PC-3 (cell line): ENCODE results near the gene APELA. TPM values are rescaled to one million over a fixed set of nuclear protein-coding genes. Genes with fewer than 3 reads are reported as not detected.

Experiments used
- ATAC-seq: fragments of 200-7000 bp; cut with Tn5 transposase; 2 replicates; pipeline ENCODE4 v1.9.1; 2020; ENCODE audit warnings: mild to moderate bottlenecking, moderate library complexity
- BruUV-seq: library from RNA; stranded (reverse); fragments of 400-500 nt; replicated peaks from 2 replicates; lab custom pipeline; 2021; lab: Mats Ljungman, UMichigan
- CTCF ChIA-PET: fragments of 300-600 bp; sonication (Branson Sonifier 250); formaldehyde crosslinking; loops from one replicate; lab custom pipeline; 2022; ENCODE audit warnings: antibody characterized with exemption; lab: Charles Lee
- POLR2A ChIA-PET: fragments of 300-600 bp; sonication (Branson Sonifier 250); formaldehyde crosslinking; loops from one replicate; lab custom pipeline; 2022; ENCODE audit warnings: antibody characterized with exemption; ENCODE audit not compliant: unreplicated experiment; lab: Charles Lee
- DNase-seq: peaks from one replicate; pipeline ENCODE4 v3.0.0-alpha.2; 2015
- H2AFZ ChIP-seq: fragments of 300-600 bp; sonication (generic); 2 replicates; pipeline ENCODE4 v1.6.0; 2016; ENCODE audit warnings: antibody characterized with exemption, low read length
- H3F3A ChIP-seq: fragments of 300-600 bp; sonication (generic); one replicate; pipeline ENCODE4 v1.6.0; 2017; ENCODE audit warnings: antibody characterized with exemption, low read length, control low read depth, mild to moderate bottlenecking; ENCODE audit not compliant: unreplicated experiment
- H3K27ac ChIP-seq: fragments of 300-600 bp; sonication (generic); 2 replicates; pipeline ENCODE4 v1.5.1; 2016; ENCODE audit warnings: mild to moderate bottlenecking, low read length
- H3K27me3 ChIP-seq: fragments of 300-600 bp; sonication (generic); 2 replicates; pipeline ENCODE4 v1.6.1; 2016; ENCODE audit warnings: low read length, mixed read lengths
- H3K36me3 ChIP-seq: fragments of 300-600 bp; sonication (generic); 2 replicates; pipeline ENCODE4 v1.6.1; 2016; ENCODE audit warnings: low read depth, mixed run types, low read length, mixed read lengths
- H3K4me1 ChIP-seq: fragments of 300-600 bp; sonication (generic); 2 replicates; pipeline ENCODE4 v1.5.1; 2016; ENCODE audit warnings: low read length; ENCODE audit not compliant: insufficient read depth
- H3K4me2 ChIP-seq: fragments of 300-600 bp; sonication (generic); 2 replicates; pipeline ENCODE4 v1.6.0; 2016; ENCODE audit warnings: low read length
- H3K4me3 ChIP-seq: fragments of 300-600 bp; sonication (generic); 2 replicates; pipeline ENCODE4 v1.5.1; 2016; ENCODE audit warnings: mild to moderate bottlenecking, low read length, mixed read lengths
- H3K79me2 ChIP-seq: fragments of 300-600 bp; sonication (generic); 2 replicates; pipeline ENCODE4 v1.6.1; 2017; ENCODE audit warnings: low read length, mixed read lengths
- H3K9ac ChIP-seq: fragments of 300-600 bp; sonication (generic); 2 replicates; pipeline ENCODE4 v1.6.0; 2016; ENCODE audit warnings: mild to moderate bottlenecking, low read length
- H3K9me2 ChIP-seq: fragments of 300-600 bp; sonication (generic); replicated peaks from 2 replicates; pipeline ENCODE4 v1.6.1; 2016; ENCODE audit warnings: mixed run types, low read length, mixed read lengths
- H3K9me3 ChIP-seq: fragments of 300-600 bp; sonication (generic); 2 replicates; pipeline ENCODE4 v1.6.1; 2016; ENCODE audit warnings: low read length, mixed read lengths
- H4K20me1 ChIP-seq: fragments of 300-600 bp; sonication (generic); 2 replicates; pipeline ENCODE4 v1.6.1; 2016; ENCODE audit warnings: low read length, mixed read lengths
- EZH2 ChIP-seq: fragments of 300-600 bp; sonication (generic); IDR thresholded peaks from one replicate; pipeline ENCODE4 v1.6.1; 2017; ENCODE audit warnings: antibody characterized with exemption, mild to moderate bottlenecking, low read length; ENCODE audit not compliant: unreplicated experiment
- EZH2phosphoT487 ChIP-seq: fragments of 300-600 bp; sonication (generic); IDR thresholded peaks from 2 replicates; pipeline ENCODE4 v1.6.1; 2018; ENCODE audit warnings: mild to moderate bottlenecking, antibody characterized with exemption, low read length, borderline replicate concordance
- intact Hi-C: fragments of 100-400 bp; cut with micrococcal nuclease; formaldehyde crosslinking; loops from 2 replicates; pipeline ENCODE4 v1.9.0; 2023
- total RNA-seq: library from RNA; depleted of rRNA; stranded (reverse); fragments of >200 nt; gene quantifications from 2 replicates; pipeline ENCODE4 v1.2.3, GENCODE V29; 2014
- TF ChIP-seq, protein P1 (sequence below): fragments of 300-600 bp; sonication (generic); conservative IDR thresholded peaks from 2 replicates; pipeline ENCODE4 v1.5.1; 2017; ENCODE audit warnings: antibody characterized with exemption, low read depth, mild to moderate bottlenecking, low read length

Gene APELA
- total RNA-seq, 1 experiment from 2014 or later, result not detected

DNA sequence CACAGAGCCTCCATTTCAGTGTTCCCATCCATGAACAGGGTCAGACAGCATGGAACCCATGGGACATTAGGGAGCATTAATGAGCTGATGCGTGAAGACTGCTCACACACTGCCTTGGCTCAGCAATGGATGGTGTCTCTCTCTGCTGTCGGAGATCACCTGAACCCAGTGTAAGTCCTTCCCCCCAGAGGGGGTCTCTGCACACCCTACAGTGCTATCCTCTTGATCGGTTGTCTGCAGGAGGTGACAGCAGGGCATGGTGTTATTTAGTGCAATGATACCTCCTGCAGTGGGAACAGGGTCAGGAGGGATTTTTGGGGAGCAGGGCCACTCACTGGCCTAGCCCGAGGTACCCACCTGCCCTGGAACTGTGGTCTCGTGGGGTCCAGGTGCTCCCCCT is 25.6 kb downstream of the APELA start:
- CTCF ChIA-PET, result no interaction called here

DNA sequence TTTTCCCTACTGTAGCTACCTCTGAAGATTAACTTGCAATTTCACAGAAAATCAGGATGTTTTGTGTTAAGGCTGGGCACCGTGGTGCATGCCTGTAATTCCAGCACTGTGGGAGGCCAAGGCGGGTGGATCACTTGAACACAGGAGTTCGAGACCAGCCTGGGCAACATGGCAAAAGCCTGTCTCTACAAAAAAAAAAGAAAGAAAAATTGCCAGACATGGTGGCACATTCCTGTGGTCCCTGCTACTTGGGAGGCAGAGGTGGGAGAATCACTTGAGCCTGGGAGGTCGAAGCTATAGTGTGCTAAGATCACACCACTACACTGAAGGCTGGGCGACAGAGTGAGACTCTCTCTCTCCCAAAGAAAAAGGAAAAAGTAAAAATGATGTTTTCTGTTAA is 27.4 kb downstream of the APELA start:
- Histone ChIP-seq H2AFZ (no peak overlapping the region), H3K4me1 (no peaks in the 10 kb centered on the region), H3K9me3 (no peaks in the 10 kb centered on the region), H3F3A (no peaks in the 10 kb centered on the region), H3K27ac (no peak overlapping the region), H3K4me3 (no peak overlapping the region), H3K4me2 (no peak overlapping the region), H3K36me3 (no peaks in the 10 kb centered on the region), H3K9ac (no peak overlapping the region), H3K79me2 (no peaks in the 10 kb centered on the region), H4K20me1 (no peaks in the 10 kb centered on the region), H3K9me2 (no peaks in the 10 kb centered on the region), H3K27me3 (no peaks in the 10 kb centered on the region)
- TF ChIP-seq EZH2 (no peak), EZH2phosphoT487 (no peak)
- TF ChIP-seq, protein P1, sequence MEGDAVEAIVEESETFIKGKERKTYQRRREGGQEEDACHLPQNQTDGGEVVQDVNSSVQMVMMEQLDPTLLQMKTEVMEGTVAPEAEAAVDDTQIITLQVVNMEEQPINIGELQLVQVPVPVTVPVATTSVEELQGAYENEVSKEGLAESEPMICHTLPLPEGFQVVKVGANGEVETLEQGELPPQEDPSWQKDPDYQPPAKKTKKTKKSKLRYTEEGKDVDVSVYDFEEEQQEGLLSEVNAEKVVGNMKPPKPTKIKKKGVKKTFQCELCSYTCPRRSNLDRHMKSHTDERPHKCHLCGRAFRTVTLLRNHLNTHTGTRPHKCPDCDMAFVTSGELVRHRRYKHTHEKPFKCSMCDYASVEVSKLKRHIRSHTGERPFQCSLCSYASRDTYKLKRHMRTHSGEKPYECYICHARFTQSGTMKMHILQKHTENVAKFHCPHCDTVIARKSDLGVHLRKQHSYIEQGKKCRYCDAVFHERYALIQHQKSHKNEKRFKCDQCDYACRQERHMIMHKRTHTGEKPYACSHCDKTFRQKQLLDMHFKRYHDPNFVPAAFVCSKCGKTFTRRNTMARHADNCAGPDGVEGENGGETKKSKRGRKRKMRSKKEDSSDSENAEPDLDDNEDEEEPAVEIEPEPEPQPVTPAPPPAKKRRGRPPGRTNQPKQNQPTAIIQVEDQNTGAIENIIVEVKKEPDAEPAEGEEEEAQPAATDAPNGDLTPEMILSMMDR, result no peak
- CTCF ChIA-PET, result no interaction called here
- ATAC-seq, result no peak
- POLR2A ChIA-PET, result no interaction called here
- no TSS peak for BruUV-seq
- intact Hi-C loops, result no loop called here
- no peak for DNase-seq

More for the DNA sequence above, 25.6 kb downstream of the APELA start:
- no peak overlapping the region for H3K4me2 ChIP-seq
- H3K9me3 ChIP-seq, result no peaks in the 10 kb centered on the region
- no peaks in the 10 kb centered on the region for H3K36me3 ChIP-seq
- H3K27me3 ChIP-seq, result peaks cover 8% of the 10 kb centered on the region; the same call in 1 of the 2 replicates
- H3K9me2 ChIP-seq, result no peaks in the 10 kb centered on the region
- no peaks in the 10 kb centered on the region for H3F3A ChIP-seq
- no peaks in the 10 kb centered on the region for H4K20me1 ChIP-seq
- H2AFZ ChIP-seq, result no peak overlapping the region
- TF ChIP-seq EZH2, result no peak
- TF ChIP-seq EZH2phosphoT487, result no peak
- TF ChIP-seq, protein P1, result no peak
- POLR2A ChIA-PET, result no interaction called here
- ATAC-seq (no peak), DNase-seq (no peak)
- no peak overlapping the region for H3K4me3 ChIP-seq
- no peak overlapping the region for H3K27ac ChIP-seq
- intact Hi-C loops, result no loop called here
- H3K4me1 ChIP-seq, result no peaks in the 10 kb centered on the region
- no peaks in the 10 kb centered on the region for H3K79me2 ChIP-seq
- BruUV-seq, result no TSS peak
- H3K9ac ChIP-seq, result no peak overlapping the region

- no peaks in the 10 kb centered on the region for H3K79me2 ChIP-seq
- no peaks in the 10 kb centered on the region for H3F3A ChIP-seq
- H4K20me1 ChIP-seq, result no peaks in the 10 kb centered on the region
- H3K4me1 ChIP-seq, result no peaks in the 10 kb centered on the region
- CTCF ChIA-PET, result interaction anchor here (0.7 kb wide), 1 partner anchor 1204 kb away, joined by 5 read pairs; no protein-coding TSS in a partner anchor
- no peaks in the 10 kb centered on the region for H3K36me3 ChIP-seq
- intact Hi-C loops, result no loop called here
- no peak for DNase-seq
- no peak overlapping the region for H3K9ac ChIP-seq
- BruUV-seq, result no TSS peak
- H2AFZ ChIP-seq, result no peak overlapping the region
- no peaks in the 10 kb centered on the region for H3K27me3 ChIP-seq
- no peak overlapping the region for H3K4me3 ChIP-seq
- no peak overlapping the region for H3K4me2 ChIP-seq
- H3K27ac ChIP-seq, result no peak overlapping the region
- no peaks in the 10 kb centered on the region for H3K9me2 ChIP-seq
- ATAC-seq, result no peak
- H3K9me3 ChIP-seq, result no peaks in the 10 kb centered on the region
- POLR2A ChIA-PET, result no interaction called here
- TF ChIP-seq EZH2phosphoT487, result no peak
- TF ChIP-seq EZH2, result no peak
- TF ChIP-seq, protein P1, result no peak
Observed at GRCh38 chr4:164904941-164905340, 28.0 kb downstream of the APELA start.
